ENCODE data around the gene KLRC3. TPM values are rescaled to one million over a fixed set of nuclear protein-coding genes. Genes with fewer than 3 reads are reported as not detected.
"Not testable (repeated sequence)": the region's sequence is repeated elsewhere in the genome, so short reads cannot be mapped to it uniquely, and the experiment has no call there.

The KLRC3 gene
- total RNA-seq, 6 donors from 2014 or later, result 1.1 TPM; not detected in 5

GRCh38 chr12:10392394-10392930 is 27.9 kb downstream of the KLRC3 start:
- WGBS, 2 donors, result 21 to 36% methylated on average over 7 of the region's 7 CpGs
- DNase-seq (peak in 1 of 2 donors; percentile 84), ATAC-seq (ENCODE audit: low FRiP score in 2 of 2) (peak; percentile 65 to 83)
- Histone ChIP-seq H3K9me3 (no peaks in the 10 kb centered on the region), H3K27ac (peak overlapping the region in 1 of 4 donors; percentile 15), H3K27me3 (no peaks in the 10 kb centered on the region), H3K4me1 (peaks cover 5 to 22% (median 17%) of the 10 kb centered on the region in 4 donors), H3K36me3 (no peaks in the 10 kb centered on the region), H3K4me3 (no peak overlapping the region)
- no peak for TF ChIP-seq POLR2A (IDR thresholded peaks at IDR 0.05)
- peak in 1 of 4 donors; percentile 30 for TF ChIP-seq EP300 (IDR thresholded peaks at IDR 0.05)
- no peak for TF ChIP-seq CTCF (IDR thresholded peaks at IDR 0.05)
- peak in 1 of 2 donors; percentile 62 for TF ChIP-seq POLR2AphosphoS5 (IDR thresholded peaks at IDR 0.05)

DNA sequence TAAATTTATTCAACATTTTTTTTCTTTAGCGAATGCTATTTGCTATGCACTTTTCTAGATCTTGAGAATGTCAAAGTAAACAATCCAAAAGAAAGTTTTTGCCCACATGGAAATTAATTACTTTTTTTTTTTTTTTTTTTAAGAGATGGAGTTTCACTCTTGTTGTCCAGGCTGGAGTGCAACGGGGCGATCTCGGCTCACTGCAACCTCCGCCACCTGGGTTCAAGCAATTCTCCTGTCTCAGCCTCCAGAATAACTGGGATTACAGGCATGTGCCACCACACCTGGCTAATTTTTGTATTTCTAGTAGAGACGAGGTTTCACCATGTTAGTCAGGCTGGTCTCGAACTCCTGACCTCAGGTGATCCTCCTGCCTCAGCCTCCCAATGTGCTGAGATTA is 29.4 kb downstream of the KLRC3 start:
- DNase-seq; H3K27me3 ChIP-seq; H3K36me3 ChIP-seq; H3K9me3 ChIP-seq; ATAC-seq (ENCODE audit: low FRiP score in 2 of 2); H3K27ac ChIP-seq; H3K4me3 ChIP-seq: not testable (repeated sequence)
- peaks cover 5 to 22% (median 16%) of the 10 kb centered on the region in 4 donors for H3K4me1 ChIP-seq
- WGBS, 2 donors, result 84 to 85% methylated on average over 7 of the region's 7 CpGs

GRCh38 chr12:10389904-10390303 is 30.5 kb downstream of the KLRC3 start, which contains the start of gene KLRK1:
TSS of gene KLRK1 (minus strand) at chr12:10390041. CDS start at chr12:10388810, 1,231 bp downstream.
- no peaks in the 10 kb centered on the region for H3K27me3 ChIP-seq
- WGBS, 2 donors, result 81 to 82% methylated on average over 1 of the region's 1 CpG
- H3K27ac ChIP-seq, result peak within 1 kb of the TSS in 1 of 4 donors; percentile 16
- peaks cover 3 to 19% (median 10%) of the 10 kb centered on the region in 4 donors for H3K4me1 ChIP-seq
- no peak within 1 kb of the TSS for H3K4me3 ChIP-seq
- TF ChIP-seq POLR2A (IDR thresholded peaks at IDR 0.05) (peak in 1 of 4 donors; percentile 20), CTCF (IDR thresholded peaks at IDR 0.05) (no peak), POLR2AphosphoS5 (IDR thresholded peaks at IDR 0.05) (no peak), EP300 (IDR thresholded peaks at IDR 0.05) (no peak)
- DNase-seq, result no peak
- ATAC-seq (ENCODE audit: low FRiP score in 2 of 2), result no peak
- no peaks in the 10 kb centered on the region for H3K36me3 ChIP-seq
- H3K9me3 ChIP-seq, result no peaks in the 10 kb centered on the region

GRCh38 chr12:10388624-10389413 is 31.6 kb downstream of the KLRC3 start:
- ATAC-seq (ENCODE audit: low FRiP score in 2 of 2), result no peak
- H3K27me3 ChIP-seq, result no peaks in the 10 kb centered on the region
- no peaks in the 10 kb centered on the region for H3K9me3 ChIP-seq
- DNase-seq, result no peak
- H3K27ac ChIP-seq, result no peak overlapping the region
- TF ChIP-seq EP300 (IDR thresholded peaks at IDR 0.05) (no peak), POLR2AphosphoS5 (IDR thresholded peaks at IDR 0.05) (no peak), CTCF (IDR thresholded peaks at IDR 0.05) (no peak), POLR2A (IDR thresholded peaks at IDR 0.05) (no peak)
- no peak overlapping the region for H3K4me3 ChIP-seq
- WGBS, 2 donors, result 69 to 75% methylated on average over 9 of the region's 9 CpGs
- H3K4me1 ChIP-seq, result peaks cover 3 to 19% (median 10%) of the 10 kb centered on the region in 4 donors
- H3K36me3 ChIP-seq, result no peaks in the 10 kb centered on the region

DNA sequence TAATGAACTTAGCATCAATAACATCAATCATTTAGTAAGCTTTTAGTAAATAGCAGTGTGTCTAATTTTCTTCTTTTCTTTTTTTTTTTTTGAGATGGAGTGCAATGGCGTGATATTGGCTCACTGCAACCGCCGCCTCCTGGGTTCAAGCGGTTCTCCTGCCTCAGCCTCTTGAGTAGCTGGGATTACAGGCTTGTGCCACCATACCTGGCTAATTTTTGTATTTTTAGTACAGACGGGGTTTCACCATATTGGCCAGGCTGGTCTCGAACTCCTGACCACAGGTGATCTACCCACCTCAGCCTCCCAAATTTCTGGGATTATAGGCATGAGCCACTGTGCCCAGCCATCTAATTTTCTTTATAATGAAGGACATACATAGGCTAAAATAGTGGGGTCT is 32.9 kb downstream of the KLRC3 start:
- not testable (repeated sequence) for H3K27me3 ChIP-seq; H3K36me3 ChIP-seq; ATAC-seq (ENCODE audit: low FRiP score in 2 of 2); DNase-seq; H3K9me3 ChIP-seq; H3K4me1 ChIP-seq
- peak overlapping the region in 2 of 4 donors; percentile 6 to 14 for H3K4me3 ChIP-seq
- peak overlapping the region in 1 of 4 donors; percentile 12 for H3K27ac ChIP-seq
- WGBS, 2 donors, result 85 to 89% methylated on average over 5 to 6 of the region's 6 CpGs
